ENCODE measurements around the gene GDE1. TPM values are rescaled to one million over a fixed set of nuclear protein-coding genes. Genes with fewer than 3 reads are reported as not detected.
A peak's percentile ranks its signal among the peaks of the same experiment; 100 is the strongest.

The GDE1 gene
- total and polyA plus RNA-seq, 9 of the 15 experiments (the other 6 are each of a cell fraction or from before 2014, with no cell fraction given), result 18.8 to 40.5 (median 22.3) TPM

DNA sequence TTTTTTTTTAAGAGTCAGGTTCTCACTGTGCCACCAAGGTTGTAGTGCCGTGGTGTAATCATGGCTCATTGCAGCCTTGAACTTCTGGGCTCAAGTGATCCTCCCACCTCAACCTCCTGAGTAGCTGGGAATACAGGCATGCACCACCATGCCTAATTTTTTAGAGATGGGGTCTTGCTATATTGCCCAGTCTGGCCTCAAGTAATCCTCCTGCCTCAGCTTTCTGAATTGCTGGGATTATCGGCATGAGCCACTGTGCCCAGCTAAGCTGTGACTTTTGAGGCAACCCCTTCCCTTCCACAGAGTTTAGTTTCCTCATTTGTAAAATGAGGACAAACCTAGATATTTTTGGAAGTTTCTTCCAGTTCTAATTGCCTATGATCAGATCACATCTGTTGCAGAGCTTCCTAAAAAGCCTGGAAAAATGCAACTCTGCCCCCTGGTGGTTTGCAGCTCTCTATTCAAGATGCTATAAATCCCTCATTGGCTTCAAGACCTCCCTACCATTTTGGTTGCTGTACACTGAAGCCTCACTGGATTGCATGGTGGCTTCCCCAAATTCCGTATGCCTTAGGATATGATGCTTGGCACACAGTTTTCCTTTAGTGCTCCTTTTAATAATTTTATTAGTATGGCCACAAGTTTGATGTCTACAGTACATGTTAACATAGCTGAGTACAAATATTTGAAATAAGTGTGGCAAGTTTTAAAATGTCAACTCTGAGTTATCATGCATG is 19.3 kb downstream of the GDE1 start (continued):
- TF ChIP-seq ELF4 (CRISPR knock-in tag; IDR thresholded peaks at IDR 0.05) (no peak), ZNF133 (CRISPR knock-in tag; IDR thresholded peaks at IDR 0.05) (no peak), NFIC (IDR thresholded peaks at IDR 0.05) (no peak), HMG20B (CRISPR knock-in tag; IDR thresholded peaks at IDR 0.05) (no peak), MECOM (CRISPR knock-in tag; IDR thresholded peaks at IDR 0.05) (no peak), POLR2H (tag; IDR thresholded peaks at IDR 0.05; ENCODE audit: low read depth) (no peak), HNRNPH1 (optimal IDR thresholded peaks at IDR 0.05; ENCODE audit: low read depth, low read length) (no peak), ZKSCAN8 (CRISPR knock-in tag; IDR thresholded peaks at IDR 0.05) (no peak), ZNF217 (CRISPR knock-in tag; IDR thresholded peaks at IDR 0.05) (no peak), ZNF124 (CRISPR knock-in tag; IDR thresholded peaks at IDR 0.05) (no peak), NFIX (CRISPR knock-in tag; IDR thresholded peaks at IDR 0.05; ENCODE audit: low read depth) (no peak), GATAD2B (IDR thresholded peaks at IDR 0.05; ENCODE audit: borderline replicate concordance) (no peak), ZNF197 (CRISPR knock-in tag; IDR thresholded peaks at IDR 0.05; ENCODE audit: low read depth) (no peak), ZNF24 (IDR thresholded peaks at IDR 0.05) (no peak), ZNF134 (CRISPR knock-in tag; conservative IDR thresholded peaks at IDR 0.05) (no peak), NR1H2 (CRISPR knock-in tag; IDR thresholded peaks at IDR 0.05) (no peak), GABPB1 (CRISPR knock-in tag; IDR thresholded peaks at IDR 0.05) (no peak), ZFP36 (IDR thresholded peaks at IDR 0.05; ENCODE audit: low read depth, low read length, partially characterized antibody) (no peak), NR3C1 (CRISPR knock-in tag; IDR thresholded peaks at IDR 0.05) (no peak), PRMT5 (CRISPR knock-in tag; IDR thresholded peaks at IDR 0.05) (no peak), EGR1 (conservative IDR thresholded peaks at IDR 0.05) (no peak)
- TF ChIP-seq, protein P1, sequence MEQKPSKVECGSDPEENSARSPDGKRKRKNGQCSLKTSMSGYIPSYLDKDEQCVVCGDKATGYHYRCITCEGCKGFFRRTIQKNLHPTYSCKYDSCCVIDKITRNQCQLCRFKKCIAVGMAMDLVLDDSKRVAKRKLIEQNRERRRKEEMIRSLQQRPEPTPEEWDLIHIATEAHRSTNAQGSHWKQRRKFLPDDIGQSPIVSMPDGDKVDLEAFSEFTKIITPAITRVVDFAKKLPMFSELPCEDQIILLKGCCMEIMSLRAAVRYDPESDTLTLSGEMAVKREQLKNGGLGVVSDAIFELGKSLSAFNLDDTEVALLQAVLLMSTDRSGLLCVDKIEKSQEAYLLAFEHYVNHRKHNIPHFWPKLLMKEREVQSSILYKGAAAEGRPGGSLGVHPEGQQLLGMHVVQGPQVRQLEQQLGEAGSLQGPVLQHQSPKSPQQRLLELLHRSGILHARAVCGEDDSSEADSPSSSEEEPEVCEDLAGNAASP (IDR thresholded peaks at IDR 0.05), result no peak
- TF ChIP-seq, protein P2, sequence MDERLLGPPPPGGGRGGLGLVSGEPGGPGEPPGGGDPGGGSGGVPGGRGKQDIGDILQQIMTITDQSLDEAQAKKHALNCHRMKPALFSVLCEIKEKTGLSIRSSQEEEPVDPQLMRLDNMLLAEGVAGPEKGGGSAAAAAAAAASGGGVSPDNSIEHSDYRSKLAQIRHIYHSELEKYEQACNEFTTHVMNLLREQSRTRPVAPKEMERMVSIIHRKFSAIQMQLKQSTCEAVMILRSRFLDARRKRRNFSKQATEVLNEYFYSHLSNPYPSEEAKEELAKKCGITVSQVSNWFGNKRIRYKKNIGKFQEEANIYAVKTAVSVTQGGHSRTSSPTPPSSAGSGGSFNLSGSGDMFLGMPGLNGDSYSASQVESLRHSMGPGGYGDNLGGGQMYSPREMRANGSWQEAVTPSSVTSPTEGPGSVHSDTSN (CRISPR knock-in tag; IDR thresholded peaks at IDR 0.05; ENCODE audit: low read depth), result no peak
- TF ChIP-seq, protein P2 (tag; conservative IDR thresholded peaks at IDR 0.05; ENCODE audit: low read depth), result peak; percentile 75
- TF ChIP-seq, protein P3, sequence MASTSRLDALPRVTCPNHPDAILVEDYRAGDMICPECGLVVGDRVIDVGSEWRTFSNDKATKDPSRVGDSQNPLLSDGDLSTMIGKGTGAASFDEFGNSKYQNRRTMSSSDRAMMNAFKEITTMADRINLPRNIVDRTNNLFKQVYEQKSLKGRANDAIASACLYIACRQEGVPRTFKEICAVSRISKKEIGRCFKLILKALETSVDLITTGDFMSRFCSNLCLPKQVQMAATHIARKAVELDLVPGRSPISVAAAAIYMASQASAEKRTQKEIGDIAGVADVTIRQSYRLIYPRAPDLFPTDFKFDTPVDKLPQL (IDR thresholded peaks at IDR 0.05; ENCODE audit: extremely low read depth, insufficient read length), result no peak
- TF ChIP-seq, protein P4, sequence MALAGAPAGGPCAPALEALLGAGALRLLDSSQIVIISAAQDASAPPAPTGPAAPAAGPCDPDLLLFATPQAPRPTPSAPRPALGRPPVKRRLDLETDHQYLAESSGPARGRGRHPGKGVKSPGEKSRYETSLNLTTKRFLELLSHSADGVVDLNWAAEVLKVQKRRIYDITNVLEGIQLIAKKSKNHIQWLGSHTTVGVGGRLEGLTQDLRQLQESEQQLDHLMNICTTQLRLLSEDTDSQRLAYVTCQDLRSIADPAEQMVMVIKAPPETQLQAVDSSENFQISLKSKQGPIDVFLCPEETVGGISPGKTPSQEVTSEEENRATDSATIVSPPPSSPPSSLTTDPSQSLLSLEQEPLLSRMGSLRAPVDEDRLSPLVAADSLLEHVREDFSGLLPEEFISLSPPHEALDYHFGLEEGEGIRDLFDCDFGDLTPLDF (CRISPR knock-in tag; IDR thresholded peaks at IDR 0.05), result no peak
